GM19099 (cell line): Measurements from ENCODE around the gene DOHH.

Source experiments
- POLR2A ChIP-seq: IDR thresholded peaks from 3 replicates; pipeline ENCODE4 v1.6.1; 2011; ENCODE audit warnings: low read depth; ENCODE audit not compliant: insufficient read length; ENCODE audit errors: extremely low read depth

DOHH gene

GRCh38 chr19:3503036-3503572 lies 2.6 kb upstream of the DOHH start:
- TF ChIP-seq POLR2A = no peak

DNA sequence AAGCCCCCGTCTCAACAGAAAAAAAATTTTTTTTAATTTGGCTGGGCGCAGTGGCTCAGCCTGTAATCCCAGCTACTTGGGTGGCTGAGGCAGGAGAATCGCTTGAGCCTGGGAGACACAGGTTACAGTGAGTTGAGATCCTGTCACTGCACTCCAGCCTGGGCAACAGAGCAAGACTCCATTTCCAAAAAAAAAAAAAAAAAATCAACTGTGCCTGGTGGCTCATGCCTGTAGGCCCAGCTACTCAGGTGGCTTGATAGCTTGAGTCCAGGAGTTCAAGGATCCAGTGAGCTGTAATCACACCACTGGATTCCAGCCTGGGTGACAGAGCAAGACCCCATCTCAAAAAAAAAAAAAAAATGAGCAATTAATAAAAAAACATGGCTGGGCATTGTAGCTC lies 1.3 kb upstream of the DOHH start:
- TF ChIP-seq POLR2A = no peak

DNA sequence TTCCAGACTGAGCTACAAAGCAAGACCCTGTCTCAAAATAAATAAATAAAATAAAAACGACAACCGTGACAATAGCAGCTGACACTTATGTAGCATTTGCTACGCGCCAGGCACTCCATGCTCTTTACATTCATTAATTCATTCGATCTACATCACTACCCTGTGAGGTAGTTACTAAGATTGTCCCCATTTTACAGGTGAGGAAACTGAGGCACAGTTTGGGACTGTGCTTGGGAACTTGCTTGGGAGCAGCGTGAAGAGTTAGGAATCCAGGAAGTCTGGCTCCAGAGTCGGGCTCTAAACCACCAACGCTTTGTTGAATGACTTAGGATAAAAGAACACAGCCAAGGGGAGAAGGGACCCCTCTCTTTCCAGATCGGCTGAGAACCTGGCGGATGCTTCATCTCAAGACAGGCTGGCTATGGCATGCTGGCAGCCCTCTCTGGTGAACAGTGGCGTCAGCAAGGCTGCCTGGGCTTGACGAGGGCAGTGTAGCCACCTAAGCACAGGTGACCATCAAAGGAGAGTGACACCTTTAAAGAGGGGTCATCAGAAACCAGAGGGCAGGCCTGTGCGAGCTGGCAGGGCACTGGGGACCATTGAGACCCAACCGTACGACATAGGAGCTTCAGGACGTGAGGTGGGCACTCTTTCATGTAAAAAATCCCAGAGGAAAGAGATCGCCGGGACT lies 591 bp downstream of the DOHH start:
- no peak for TF ChIP-seq POLR2A

DNA sequence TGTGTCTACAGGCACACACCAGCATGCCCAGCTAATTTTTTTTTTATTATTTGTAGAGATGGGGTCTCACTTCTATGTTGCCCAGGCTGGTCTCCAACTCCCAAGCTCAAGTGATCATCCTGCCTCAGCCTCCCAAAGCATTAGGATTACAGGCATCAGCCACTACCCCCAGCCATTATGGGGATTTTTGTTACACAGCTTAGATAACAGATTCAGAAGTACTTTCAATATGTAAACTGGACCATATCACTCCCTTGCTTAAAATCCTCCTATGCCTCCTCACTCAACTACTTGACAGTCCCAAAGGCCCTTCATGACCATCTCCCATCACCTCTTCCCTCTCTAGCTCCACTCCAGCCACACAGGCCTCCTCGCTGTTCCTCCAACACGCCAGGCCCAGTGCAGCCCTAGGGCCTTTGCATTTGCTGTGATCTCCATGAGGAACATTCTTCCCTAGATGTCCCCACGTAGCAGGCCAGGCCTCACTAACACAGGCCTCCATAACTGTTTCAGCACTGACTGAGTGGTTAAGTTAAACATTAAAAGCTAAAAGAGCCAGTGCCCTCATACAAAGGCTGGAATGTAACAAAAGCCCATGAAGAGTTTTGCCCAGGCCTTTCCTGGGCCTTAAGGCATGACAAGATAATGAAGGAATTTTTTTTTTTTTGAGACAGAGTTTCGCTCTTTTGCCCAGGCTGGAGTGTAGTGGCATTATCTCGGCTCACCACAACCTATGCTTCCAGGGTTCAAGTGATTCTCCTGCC lies 2.5 kb downstream of the DOHH start:
- no peak for TF ChIP-seq POLR2A

GRCh38 chr19:3496392-3497273 lies 3.8 kb downstream of the DOHH start:
- TF ChIP-seq POLR2A = no peak

GRCh38 chr19:3494559-3494958 lies 5.9 kb downstream of the DOHH start:
- TF ChIP-seq POLR2A = no peak

DNA sequence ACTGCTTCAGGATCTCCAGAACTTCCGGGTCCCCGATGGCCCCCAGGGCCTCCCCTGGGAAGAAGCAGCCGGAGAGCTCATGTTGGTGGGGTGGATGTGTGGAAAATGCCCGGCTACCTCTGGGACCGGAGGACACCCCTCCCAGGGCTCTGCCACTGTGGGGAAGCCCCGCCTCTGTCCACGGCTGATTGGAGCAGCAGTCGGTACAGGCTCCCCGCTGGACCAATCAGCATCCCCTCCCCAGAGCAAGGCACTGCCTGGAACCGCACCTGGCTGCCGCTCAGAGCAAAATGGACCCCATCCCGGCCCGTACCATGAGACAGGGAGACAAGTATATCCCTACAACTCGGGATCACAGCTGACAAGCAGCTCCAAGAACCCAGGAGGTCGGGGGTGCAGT lies 6.4 kb downstream of the DOHH start:
- no peak for TF ChIP-seq POLR2A

DNA sequence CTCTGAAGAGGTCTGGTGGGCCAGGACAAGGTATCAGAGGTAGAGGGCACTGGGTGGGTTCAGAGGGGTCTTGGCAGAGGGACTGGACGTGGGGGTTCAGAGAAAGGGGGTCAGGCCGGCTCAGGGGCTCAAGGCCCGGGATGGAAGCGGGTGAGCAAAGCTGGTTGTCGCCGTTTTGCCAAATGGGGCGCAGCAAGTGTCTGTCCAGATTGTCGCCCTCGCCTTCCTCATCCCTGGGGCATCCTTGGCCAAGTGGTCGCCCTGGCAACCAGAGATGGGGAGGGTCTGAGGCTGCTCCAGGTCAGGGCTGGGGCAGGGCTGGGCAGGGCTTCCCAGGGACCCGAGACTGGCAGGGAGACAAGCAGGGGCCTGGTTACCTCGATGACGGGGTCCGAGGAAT lies 6.8 kb downstream of the DOHH start:
- TF ChIP-seq POLR2A = no peak

- no peak for TF ChIP-seq POLR2A
Observed at GRCh38 chr19:3492919-3493318, 7.6 kb downstream of the DOHH start.

GRCh38 chr19:3492131-3492839 lies 8.2 kb downstream of the DOHH start:
- no peak for TF ChIP-seq POLR2A

GRCh38 chr19:3491396-3492119 lies 8.9 kb downstream of the DOHH start:
- TF ChIP-seq POLR2A = no peak

GRCh38 chr19:3483226-3483628 lies 17.2 kb downstream of the DOHH start, which contains the start of gene SMIM44:
TSS of gene SMIM44 (minus strand) at chr19:3483441. CDS start at chr19:3483403, 38 bp downstream.
- no peak for TF ChIP-seq POLR2A

DNA sequence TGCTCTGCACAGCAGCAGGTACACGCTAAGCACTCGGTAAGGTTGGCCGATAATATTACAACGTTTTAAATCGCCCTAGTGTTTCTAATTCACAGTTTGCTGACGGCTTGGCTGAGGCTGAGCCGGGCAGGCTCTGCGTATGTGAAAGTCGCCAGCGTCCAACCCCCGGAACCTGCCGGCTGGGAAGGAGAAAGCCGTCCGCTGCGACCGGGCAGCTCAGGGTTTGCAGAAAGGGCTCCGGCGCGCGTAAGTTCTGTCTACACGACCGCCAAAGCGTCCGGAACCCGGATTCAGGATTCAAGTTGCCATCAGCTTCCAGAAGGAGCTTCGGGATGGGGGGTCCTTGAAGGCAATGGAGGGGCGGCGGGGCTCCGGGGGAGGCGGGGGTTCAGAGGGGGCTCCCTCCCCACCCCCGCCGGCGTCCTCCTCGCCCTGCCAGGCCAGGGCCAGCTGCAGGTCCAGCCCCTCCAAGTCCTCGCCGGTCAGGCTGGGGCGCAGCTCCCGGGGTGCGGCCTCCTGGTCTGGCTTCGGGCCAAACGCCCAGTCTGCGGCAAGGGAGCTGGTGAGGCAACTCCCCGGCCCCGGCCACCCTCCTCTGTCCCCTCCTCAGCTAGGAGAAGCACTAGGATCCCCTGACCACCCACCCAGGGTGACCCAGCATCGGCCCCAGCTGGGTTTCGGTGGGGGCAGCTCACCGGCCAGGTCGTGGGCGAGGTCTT lies 17.8 kb downstream of the DOHH start:
- TF ChIP-seq POLR2A = no peak
